HG03378 (cell line): ENCODE data around the gene PRKCB.
A peak's percentile ranks its signal among the peaks of the same experiment; 100 is the strongest.

Experiments
- ATAC-seq: cut with Tn5 transposase; IDR thresholded peaks from one replicate; pipeline ENCODE4 v1.9.1; 2021; ENCODE audit warnings: mild to moderate bottlenecking, moderate library complexity; ENCODE audit not compliant: unreplicated experiment

The PRKCB gene

GRCh38 chr16:23863511-23864422 lies 28.0 kb downstream of the PRKCB start:
- peak; percentile 80 for ATAC-seq

- ATAC-seq: no peak
Measured at GRCh38 chr16:23865853-23866252, 30.1 kb downstream of the PRKCB start.

GRCh38 chr16:23866621-23867020 lies 30.8 kb downstream of the PRKCB start:
- ATAC-seq: no peak

GRCh38 chr16:23867566-23867965 lies 31.8 kb downstream of the PRKCB start:
- no peak for ATAC-seq

GRCh38 chr16:23868136-23868535 lies 32.4 kb downstream of the PRKCB start:
- ATAC-seq: no peak

- no peak for ATAC-seq
Measured at GRCh38 chr16:23869052-23869451, 33.3 kb downstream of the PRKCB start.

- no peak for ATAC-seq
Measured at GRCh38 chr16:23871924-23872323, 36.1 kb downstream of the PRKCB start.

GRCh38 chr16:23874613-23875294 lies 39.0 kb downstream of the PRKCB start:
- ATAC-seq: no peak

GRCh38 chr16:23876256-23876896 lies 40.6 kb downstream of the PRKCB start:
- ATAC-seq: no peak

- ATAC-seq: no peak
Measured at GRCh38 chr16:23877107-23878070, 41.6 kb downstream of the PRKCB start.

GRCh38 chr16:23879735-23880373 lies 44.1 kb downstream of the PRKCB start:
- ATAC-seq: no peak

GRCh38 chr16:23889189-23889588 lies 53.4 kb downstream of the PRKCB start:
- no peak for ATAC-seq

GRCh38 chr16:23893986-23894385 lies 58.2 kb downstream of the PRKCB start:
- no peak for ATAC-seq

GRCh38 chr16:23895052-23895451 lies 59.3 kb downstream of the PRKCB start:
- no peak for ATAC-seq

- ATAC-seq: no peak
Measured at GRCh38 chr16:23896832-23897821, 61.3 kb downstream of the PRKCB start.

- ATAC-seq: no peak
Measured at GRCh38 chr16:23898682-23899430, 63.1 kb downstream of the PRKCB start.

GRCh38 chr16:23899869-23900268 lies 64.1 kb downstream of the PRKCB start:
- no peak for ATAC-seq
